Fibroblast of skin of back (primary cell): ENCODE measurements around the gene CPOX.

Experiments
- DNase-seq: peaks from one replicate; pipeline ENCODE4 v3.0.0-alpha.2; 2013

CPOX gene

GRCh38 chr3:98596087-98596486, 2.7 kb upstream of the CPOX start:
- DNase-seq = no peak

DNA sequence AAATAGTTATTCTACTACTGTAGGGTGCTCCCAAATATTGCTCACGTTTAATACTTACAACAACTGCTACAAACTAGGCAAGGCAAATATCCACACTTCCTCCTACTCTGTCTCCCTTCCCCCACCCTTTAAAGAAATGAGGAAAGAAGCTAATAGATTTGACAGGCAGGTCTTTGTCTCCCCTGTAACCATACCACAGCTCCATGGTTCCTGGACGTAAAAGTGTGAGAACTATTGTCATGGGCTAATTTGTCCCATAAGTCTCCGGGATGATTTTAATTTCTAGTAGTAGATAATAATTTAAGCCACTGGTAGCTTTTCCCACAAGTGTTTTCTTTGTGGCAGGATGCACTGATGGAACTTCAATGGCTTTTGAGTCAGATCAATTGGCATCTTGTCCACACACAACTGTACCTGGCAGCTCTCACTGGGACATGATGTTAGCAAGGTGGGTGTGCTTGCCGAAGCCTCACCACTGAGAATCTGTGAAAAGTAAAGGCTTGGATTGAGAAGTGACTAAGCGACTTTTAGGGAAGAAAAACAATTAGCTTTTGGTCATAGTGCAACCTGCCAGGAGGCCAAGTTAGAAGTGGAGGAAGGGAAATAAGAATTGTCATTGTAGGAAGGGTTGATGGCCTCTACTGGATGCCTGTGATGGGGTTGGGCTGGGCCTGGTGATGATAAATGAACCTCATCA, 1.4 kb upstream of the CPOX start:
- no peak for DNase-seq

DNA sequence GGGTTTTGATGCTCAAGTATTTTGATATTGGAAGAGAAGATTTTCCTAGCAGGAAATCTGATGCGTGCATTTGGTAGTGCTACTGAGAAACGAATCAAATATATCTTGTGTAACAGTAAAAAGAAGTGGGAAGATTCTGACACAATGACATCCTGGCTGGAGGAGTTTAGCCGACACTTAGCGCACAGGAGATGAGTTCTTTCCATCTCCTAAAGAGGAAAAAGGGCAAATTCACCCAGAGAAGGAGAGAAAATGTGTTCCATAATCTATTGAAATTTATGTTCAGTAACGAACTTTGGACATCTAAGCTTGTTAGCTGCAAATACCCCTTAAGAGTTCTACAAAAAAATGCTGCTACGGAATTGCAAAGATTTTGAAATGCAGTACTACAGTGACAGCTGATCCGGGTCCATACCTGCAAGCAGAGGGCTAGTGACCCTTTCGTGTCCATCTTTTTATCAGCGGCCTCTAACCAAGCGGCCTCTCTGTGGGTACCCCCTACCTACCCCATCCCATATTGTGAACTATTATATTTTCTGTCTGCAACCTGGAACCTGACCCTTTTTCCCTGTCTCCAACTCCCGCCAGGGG, 971 bp downstream of the CPOX start:
- no peak for DNase-seq

- no peak for DNase-seq
Measured at GRCh38 chr3:98589331-98590036, 3.9 kb downstream of the CPOX start.

DNA sequence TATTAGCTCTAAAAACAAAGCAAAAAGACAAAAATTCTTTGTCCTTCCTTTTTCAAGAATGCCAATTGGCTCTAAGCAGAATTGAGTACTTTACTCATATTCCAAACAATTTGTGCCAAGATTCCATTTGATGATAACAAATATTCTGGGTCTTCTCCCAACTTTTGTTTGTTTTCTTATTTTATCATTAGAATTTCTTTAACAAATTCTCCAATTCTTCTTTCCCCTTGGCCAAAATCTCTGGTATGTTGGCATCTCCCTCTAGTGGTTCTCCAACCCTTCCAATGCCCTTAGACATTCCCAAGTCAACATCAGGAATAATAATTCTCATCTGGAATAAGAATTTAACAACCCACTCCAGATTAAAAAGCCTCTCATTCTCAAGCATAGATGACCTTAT, 5.3 kb downstream of the CPOX start:
- peak; percentile 65 for DNase-seq

GRCh38 chr3:98587654-98588053, 5.8 kb downstream of the CPOX start:
- no peak for DNase-seq

DNA sequence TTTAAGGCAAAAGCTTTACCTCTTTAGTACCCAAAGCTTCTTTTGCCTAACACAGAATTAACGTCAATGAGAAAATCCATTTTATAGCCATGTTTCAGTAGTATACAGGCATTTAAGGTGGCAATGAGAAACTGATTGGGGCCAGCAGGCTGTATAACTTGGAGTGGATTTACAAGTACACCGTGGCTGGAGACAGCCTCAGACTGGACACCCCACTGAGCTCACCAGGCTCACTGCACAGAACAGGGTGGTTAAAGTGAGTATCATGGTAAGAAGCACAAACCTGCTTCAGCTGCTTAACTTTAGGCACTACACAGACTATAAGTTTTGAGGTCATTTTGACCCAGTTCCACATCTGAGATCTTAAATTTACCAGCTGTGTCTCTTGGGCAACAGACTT, 8.9 kb downstream of the CPOX start:
- no peak for DNase-seq

- DNase-seq = no peak
Measured at GRCh38 chr3:98583766-98584165, 9.6 kb downstream of the CPOX start.

DNA sequence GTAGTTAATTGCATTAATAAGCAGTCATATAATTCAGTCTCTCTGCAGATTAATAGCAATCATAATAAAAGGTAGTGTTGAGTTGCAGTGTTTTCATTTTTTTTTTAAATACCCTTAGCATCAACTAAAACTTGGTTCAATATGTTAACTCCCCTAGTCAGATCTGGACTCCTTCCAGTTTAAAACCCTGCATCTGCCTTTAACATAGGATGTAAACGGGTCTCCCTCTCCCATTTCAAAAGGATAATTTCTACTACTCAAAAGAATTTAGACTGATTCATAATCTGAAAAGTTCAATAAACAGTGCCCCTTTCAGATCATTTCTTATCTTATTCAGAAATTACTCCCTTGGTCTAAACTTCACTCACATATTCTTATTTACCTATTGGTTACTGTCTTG, 11.4 kb downstream of the CPOX start:
- no peak for DNase-seq

DNA sequence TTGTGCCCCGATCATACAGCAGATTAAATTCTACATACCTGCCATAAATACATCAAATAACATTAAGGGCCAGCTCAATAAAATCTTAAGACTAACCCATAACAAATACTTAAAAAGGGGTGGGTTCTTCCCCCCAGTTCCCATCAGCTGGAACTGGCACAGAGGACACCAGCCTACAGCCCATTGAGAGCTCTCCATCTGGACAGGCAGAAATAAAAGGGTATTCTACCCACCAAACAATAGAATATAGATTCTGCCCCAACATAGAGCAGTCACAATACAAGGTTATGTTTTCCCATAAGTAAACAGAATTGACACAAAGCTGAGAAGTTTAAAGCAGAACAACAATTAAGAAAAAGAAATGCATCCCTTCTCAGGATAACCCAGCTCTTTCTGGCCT, 11.9 kb downstream of the CPOX start:
- DNase-seq = no peak

- no peak for DNase-seq
Measured at GRCh38 chr3:98580401-98581386, 12.7 kb downstream of the CPOX start.

DNA sequence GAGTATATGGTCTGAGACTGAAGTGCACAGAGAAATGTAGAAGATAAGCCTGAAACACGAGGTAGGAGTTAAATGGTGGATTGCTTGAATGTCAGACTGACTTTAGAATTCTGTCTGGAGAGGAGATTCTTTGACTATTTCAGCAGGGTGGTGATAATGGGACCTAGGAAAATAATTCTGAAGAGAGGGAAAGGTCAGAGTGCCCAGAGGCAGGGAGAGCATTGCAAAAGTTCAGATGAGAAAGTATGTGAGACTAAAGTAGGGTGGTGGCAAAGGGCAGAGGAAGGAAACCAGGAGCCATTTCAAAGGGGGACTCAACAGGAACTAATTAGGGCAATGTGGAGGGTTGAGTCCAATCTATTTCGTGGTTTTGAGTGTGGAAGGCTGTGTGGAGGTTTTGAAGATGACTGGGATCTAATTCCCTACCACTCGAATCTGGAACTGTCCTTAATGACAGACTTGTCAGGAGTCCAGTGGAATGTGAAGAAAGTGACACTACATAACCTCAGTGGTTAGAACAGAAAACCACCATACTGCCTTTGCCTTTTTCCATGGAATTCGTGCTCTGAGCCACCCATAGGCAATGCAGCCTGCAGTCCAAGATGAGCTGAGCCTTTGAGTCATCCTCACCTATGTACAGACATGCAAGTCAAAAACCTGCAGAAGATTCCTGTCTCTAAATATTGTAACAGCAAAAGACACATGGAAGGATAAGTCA, 16.1 kb downstream of the CPOX start:
- peak; percentile 27 for DNase-seq

GRCh38 chr3:98574132-98574531, 19.3 kb downstream of the CPOX start:
- DNase-seq = no peak

DNA sequence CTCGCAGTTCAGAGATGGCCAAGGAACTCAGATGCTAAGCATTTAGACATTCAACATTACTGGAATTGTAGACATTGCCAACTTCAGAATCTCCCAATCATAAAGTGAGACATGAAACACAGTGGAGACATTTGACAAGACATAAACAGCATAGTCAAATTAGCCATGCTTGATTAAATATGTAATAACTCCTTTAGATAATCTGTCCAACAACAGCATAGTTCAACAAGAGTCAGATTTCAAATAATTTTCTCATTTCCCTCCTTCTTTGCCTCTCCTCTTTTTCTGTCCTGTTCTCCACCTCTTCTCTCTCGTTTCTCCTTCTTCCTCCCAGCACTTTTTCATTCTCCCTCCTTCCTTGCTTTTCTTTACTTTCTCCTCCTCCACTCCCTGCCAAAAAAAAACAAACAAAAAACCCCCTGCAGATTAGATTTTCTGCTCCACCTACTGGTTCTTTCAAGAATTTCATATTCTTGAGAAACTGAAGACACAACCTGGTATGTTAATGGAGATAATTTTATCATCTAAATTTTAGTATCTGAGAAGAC, 20.2 kb downstream of the CPOX start:
- peak; percentile 36 for DNase-seq

GRCh38 chr3:98568402-98568801, 25.0 kb downstream of the CPOX start:
- no peak for DNase-seq

- DNase-seq = no peak
Measured at GRCh38 chr3:98567666-98568270, 25.6 kb downstream of the CPOX start.

DNA sequence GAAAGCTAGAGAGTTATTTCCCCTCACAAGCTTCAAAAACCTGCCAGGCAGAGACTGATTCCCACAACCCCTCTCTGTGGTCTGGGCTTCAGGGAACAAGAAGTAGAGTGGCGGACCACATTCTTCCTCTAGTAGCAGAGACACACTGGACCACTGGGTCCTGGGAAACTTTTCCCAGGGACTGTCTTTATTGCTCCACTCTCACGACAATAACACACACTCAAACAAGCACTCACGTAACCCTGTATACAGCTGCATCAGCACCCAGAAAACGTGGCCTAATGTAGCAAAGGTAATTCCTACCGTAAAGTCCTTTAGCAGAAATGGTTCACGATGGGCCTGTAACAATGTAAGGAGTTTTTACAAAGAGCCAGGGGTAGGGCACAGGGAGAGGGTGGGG, 27.6 kb downstream of the CPOX start:
- DNase-seq = no peak

GRCh38 chr3:98565237-98565643, 28.2 kb downstream of the CPOX start:
- no peak for DNase-seq

DNA sequence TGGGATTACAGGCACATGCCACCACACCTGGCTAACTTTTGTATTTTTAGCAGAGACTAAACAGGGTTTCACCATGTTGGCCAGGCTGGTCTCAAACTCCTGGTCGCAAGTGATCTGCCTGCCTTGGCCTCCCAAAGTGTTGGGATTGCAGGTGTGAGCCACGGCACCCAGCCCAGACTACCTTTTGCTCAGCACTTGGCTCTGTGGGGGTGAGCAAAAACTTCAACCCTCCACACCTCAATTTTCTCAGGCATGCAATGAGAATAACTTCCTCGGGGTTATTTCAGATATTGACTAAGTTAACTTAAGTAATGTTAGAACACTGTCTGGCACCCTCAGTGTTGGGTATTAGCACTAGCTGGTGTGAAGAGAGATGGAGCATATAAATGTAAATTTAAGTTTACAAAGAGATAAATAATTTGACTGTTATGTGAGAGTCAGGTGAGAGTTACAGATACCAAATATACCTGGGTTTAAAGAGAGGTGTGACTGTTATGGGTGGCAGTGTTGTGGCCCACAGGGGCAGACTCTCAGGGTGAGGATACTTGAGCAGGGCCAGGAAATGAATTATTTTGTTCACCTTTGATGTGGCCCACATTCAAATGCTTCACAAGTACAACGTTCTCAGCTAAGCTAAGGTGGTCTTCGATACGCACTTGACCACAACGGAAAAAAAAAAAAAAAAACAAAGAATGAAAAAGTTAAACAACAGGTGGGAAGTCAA, 29.0 kb downstream of the CPOX start:
- DNase-seq = no peak

DNA sequence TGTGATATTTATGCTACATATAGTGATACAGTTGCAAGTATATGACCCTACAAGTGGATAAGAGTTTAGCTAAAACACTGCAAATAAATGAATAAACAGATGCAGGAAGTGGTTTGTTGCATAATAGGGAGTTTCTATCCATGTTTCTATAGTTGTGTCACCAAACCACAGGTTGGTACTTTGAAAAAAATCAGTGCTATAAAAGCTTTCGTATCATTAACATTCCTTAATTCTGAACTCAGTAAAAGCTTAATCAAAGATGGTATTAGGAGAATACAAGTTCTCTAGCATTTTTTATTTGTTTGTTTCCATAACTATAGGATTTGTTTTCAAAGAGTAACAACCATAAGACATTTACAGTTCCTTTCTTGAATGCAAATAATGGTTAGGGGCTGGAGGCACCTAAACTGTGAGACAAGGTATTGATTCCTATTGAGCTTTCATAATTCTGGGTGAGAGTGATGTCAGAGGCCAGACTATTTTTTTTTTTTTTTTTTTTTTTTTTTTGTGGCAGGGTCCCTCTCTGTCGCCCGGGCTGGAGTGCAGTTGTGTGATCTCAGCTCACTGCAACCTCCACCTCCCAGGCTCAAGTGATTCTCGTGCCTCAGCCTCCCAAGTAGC, 29.6 kb downstream of the CPOX start:
- DNase-seq = peak; percentile 30
